ENCODE results near the gene CELSR1. TPM values are rescaled to one million over a fixed set of nuclear protein-coding genes. Genes with fewer than 3 reads are reported as not detected.

CELSR1 gene
- total RNA-seq, 1 experiment from 2014 or later: 14.2 TPM

- Histone ChIP-seq H4K20me1 (ENCODE audit: low read length) (no peaks in the 10 kb centered on the region), H3K4me3 (ENCODE audit: low read length) (no peak overlapping the region), H2AFZ (ENCODE audit: low read length) (no peak overlapping the region), H3K27ac (ENCODE audit: low read length) (no peak overlapping the region), H3K36me3 (ENCODE audit: low read depth, low read length) (no peaks in the 10 kb centered on the region), H3K79me2 (ENCODE audit: low read length) (no peaks in the 10 kb centered on the region), H3K4me1 (ENCODE audit: insufficient read depth, low read length) (no peaks in the 10 kb centered on the region), H3K9me3 (ENCODE audit: low read length) (no peaks in the 10 kb centered on the region), H3K27me3 (ENCODE audit: low read length) (no peaks in the 10 kb centered on the region), H3F3A (ENCODE audit: low read length, unreplicated experiment) (no peaks in the 10 kb centered on the region), H3K9ac (ENCODE audit: low read length) (no peak overlapping the region), H3K9me2 (replicated peaks; ENCODE audit: low read length) (no peaks in the 10 kb centered on the region), H3K4me2 (ENCODE audit: low read length) (no peak overlapping the region)
- DNase-seq (no peak), ATAC-seq (no peak)
- no peak for TF ChIP-seq EZH2 (IDR thresholded peaks at IDR 0.05; ENCODE audit: low read length, unreplicated experiment)
- TF ChIP-seq CTCF (conservative IDR thresholded peaks at IDR 0.05; ENCODE audit: low read depth, low read length): no peak
- TF ChIP-seq EZH2phosphoT487 (IDR thresholded peaks at IDR 0.05; ENCODE audit: borderline replicate concordance, low read length): no peak
- POLR2A ChIA-PET (ENCODE audit: unreplicated experiment): no interaction called here
- CTCF ChIA-PET: no interaction called here
- intact Hi-C loops (cut with micrococcal nuclease): no loop called here
- no TSS peak for BruUV-seq (replicated peaks)
Measured at GRCh38 chr22:46481386-46481785, 56.0 kb downstream of the CELSR1 start.

GRCh38 chr22:46480396-46480795 lies 57.0 kb downstream of the CELSR1 start:
- H3K36me3 ChIP-seq (ENCODE audit: low read depth, low read length): no peaks in the 10 kb centered on the region
- no peaks in the 10 kb centered on the region for H3K9me3 ChIP-seq (ENCODE audit: low read length)
- H3K9ac ChIP-seq (ENCODE audit: low read length): no peak overlapping the region
- DNase-seq (no peak), ATAC-seq (no peak)
- H3K9me2 ChIP-seq (replicated peaks; ENCODE audit: low read length): no peaks in the 10 kb centered on the region
- ChIA-PET POLR2A (ENCODE audit: unreplicated experiment) (interaction anchor here (0.7 kb wide), 1 partner anchor 466 kb away, joined by 4 read pairs; no protein-coding TSS in a partner anchor), CTCF (no interaction called here)
- H2AFZ ChIP-seq (ENCODE audit: low read length): no peak overlapping the region
- no TSS peak for BruUV-seq (replicated peaks)
- no peak overlapping the region for H3K27ac ChIP-seq (ENCODE audit: low read length)
- no peaks in the 10 kb centered on the region for H3K27me3 ChIP-seq (ENCODE audit: low read length)
- H3K4me1 ChIP-seq (ENCODE audit: insufficient read depth, low read length): no peaks in the 10 kb centered on the region
- TF ChIP-seq EZH2 (IDR thresholded peaks at IDR 0.05; ENCODE audit: low read length, unreplicated experiment): no peak
- intact Hi-C loops (cut with micrococcal nuclease): no loop called here
- H3F3A ChIP-seq (ENCODE audit: low read length, unreplicated experiment): no peaks in the 10 kb centered on the region
- no peak overlapping the region for H3K4me3 ChIP-seq (ENCODE audit: low read length)
- H3K4me2 ChIP-seq (ENCODE audit: low read length): no peak overlapping the region
- no peaks in the 10 kb centered on the region for H4K20me1 ChIP-seq (ENCODE audit: low read length)
- H3K79me2 ChIP-seq (ENCODE audit: low read length): no peaks in the 10 kb centered on the region

GRCh38 chr22:46479046-46479445 lies 58.4 kb downstream of the CELSR1 start:
- Histone ChIP-seq H4K20me1 (ENCODE audit: low read length) (no peaks in the 10 kb centered on the region), H3F3A (ENCODE audit: low read length, unreplicated experiment) (no peaks in the 10 kb centered on the region), H3K9me2 (replicated peaks; ENCODE audit: low read length) (no peaks in the 10 kb centered on the region), H2AFZ (ENCODE audit: low read length) (no peak overlapping the region), H3K36me3 (ENCODE audit: low read depth, low read length) (no peaks in the 10 kb centered on the region), H3K4me1 (ENCODE audit: insufficient read depth, low read length) (no peaks in the 10 kb centered on the region), H3K9ac (ENCODE audit: low read length) (no peak overlapping the region), H3K79me2 (ENCODE audit: low read length) (no peaks in the 10 kb centered on the region), H3K27ac (ENCODE audit: low read length) (no peak overlapping the region), H3K27me3 (ENCODE audit: low read length) (no peaks in the 10 kb centered on the region), H3K4me3 (ENCODE audit: low read length) (no peak overlapping the region), H3K4me2 (ENCODE audit: low read length) (no peak overlapping the region), H3K9me3 (ENCODE audit: low read length) (no peaks in the 10 kb centered on the region)
- CTCF ChIA-PET: no interaction called here
- POLR2A ChIA-PET (ENCODE audit: unreplicated experiment): no interaction called here
- no peak for DNase-seq
- BruUV-seq (replicated peaks): no TSS peak
- intact Hi-C loops (cut with micrococcal nuclease): no loop called here
- no peak for ATAC-seq
- TF ChIP-seq EZH2 (IDR thresholded peaks at IDR 0.05; ENCODE audit: low read length, unreplicated experiment) (no peak), EZH2phosphoT487 (IDR thresholded peaks at IDR 0.05; ENCODE audit: borderline replicate concordance, low read length) (no peak), CTCF (conservative IDR thresholded peaks at IDR 0.05; ENCODE audit: low read depth, low read length) (no peak)

Measured in PC-3 (cell line).